Effector CD4-positive, alpha-beta T cell (primary cell): ENCODE data around the gene CERS3.
"Not testable (repeated sequence)": the region's sequence is repeated elsewhere in the genome, so short reads cannot be mapped to it uniquely, and the experiment has no call there.

Source experiments
- DNase-seq: peaks from one replicate; pipeline ENCODE4 v3.0.0-alpha.2; 2020

Gene CERS3

DNA sequence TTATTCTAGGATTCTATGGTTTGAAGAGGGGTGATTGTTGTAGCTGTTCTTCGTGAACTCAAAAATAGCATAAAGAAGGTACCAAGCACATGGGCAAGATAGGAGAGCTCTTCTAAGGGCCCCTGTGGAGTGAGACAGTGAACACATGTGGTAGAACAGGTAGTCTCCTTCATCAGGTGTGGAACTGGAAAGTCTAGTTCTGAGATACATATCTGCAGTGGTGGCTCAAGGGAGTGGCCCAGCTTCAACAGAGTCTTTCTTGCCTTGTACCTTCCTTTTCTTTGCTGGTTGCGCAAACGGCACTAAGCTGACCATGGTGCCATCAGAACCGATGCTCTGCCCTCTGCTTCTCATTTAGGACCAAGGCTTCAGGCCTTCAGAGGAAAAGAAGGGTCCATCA, 65.2 kb downstream of the CERS3 start:
- no peak for DNase-seq

DNA sequence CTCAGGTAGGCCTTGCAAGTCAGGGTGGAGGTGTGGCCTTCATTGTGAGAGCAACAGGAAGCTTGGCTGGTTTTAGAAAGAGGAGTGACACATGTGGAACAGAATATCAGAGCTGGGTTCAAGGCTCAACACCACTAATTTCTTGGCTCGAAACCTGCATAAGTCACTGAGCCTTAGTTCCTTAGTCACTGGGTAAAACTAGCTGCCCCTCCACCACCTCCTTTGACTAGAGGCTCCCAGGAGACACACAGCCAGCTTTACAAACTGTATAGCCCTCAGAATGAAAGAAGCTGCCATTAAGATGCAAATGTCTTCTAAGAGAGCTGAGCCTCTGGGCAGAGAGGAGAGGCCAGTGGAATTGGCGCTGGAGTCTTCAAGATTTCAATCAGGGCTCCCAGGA, 67.7 kb downstream of the CERS3 start:
- DNase-seq, result no peak

- no peak for DNase-seq
These were observed 71.5 kb downstream of the CERS3 start for GRCh38 chr15:100457201-100457600.

DNA sequence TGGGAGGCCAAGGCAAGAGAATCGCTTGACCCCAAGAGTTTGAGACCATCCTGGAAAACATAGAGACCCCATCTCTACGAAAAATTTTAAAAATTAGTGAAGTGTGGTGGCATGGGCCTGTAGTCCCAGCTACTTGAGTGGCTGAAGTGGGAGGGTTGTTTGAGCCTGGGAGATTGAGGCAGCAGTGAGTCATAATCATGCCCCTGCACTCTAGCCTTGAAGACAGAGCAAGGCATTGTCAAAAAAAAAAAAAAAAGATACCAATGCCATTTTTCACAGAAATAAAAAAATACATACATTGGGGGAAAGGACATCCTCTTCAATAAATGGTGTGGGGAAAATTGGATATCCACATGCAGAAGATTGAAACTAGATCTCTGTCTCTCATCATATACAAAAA, 74.6 kb downstream of the CERS3 start:
- DNase-seq, result no peak

DNA sequence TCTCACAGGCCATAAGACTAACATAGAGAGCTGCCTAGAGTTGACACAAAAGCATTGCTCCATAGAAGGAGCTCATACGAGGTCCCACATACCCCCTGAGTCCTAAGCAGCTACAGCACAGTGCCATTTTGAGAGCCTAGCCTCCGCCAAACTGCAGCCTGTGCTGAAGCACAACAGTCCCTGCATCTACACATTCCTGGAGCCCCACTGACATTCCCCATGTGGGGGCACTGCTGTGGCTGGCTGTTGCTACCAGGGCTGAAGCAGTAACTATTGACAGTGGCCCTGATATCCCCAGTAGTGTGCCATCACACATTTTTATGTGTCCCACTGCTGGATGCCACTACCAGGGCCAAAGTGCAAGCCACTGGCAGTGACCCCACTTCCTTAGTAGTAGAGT, 80.3 kb downstream of the CERS3 start:
- no peak for DNase-seq

DNA sequence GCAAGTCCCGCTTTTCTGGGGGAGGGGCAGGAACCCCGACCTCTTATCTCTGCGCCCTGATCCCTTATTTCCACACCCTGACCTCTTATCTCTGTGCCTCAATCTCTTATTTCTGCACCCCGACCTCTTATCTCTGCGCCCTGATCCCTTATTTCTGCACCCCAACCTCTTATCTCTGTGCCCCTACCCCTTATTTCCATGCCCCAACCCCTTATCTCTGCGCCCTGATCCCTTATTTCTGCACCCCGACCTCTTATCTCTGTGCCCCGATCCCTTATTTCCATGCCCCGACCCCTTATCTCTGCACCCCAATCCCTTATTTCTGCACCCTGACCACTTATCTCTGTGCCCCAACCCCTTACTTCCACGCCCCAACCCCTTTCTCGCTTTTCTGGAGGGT, 87.7 kb downstream of the CERS3 start:
- DNase-seq, result not testable (repeated sequence)

DNA sequence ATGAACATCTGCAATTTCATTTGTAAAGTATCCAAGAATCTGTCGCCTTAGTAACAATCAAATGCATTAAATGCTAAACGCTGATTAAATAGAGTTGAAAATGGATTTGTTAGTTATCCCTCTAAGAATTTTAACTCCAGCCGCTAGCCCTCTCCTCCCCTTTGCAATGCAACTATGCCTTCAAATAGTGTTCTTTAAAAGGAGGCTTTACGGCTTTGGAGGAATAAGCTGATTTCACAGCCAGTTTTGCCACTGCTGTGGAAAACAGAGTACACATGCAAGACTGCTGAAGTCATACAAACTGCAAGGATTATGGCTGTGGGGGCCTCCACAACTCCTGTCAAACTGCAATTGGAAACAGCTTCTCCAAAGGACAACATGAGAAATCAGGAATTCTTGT, 89.2 kb downstream of the CERS3 start:
- no peak for DNase-seq

DNA sequence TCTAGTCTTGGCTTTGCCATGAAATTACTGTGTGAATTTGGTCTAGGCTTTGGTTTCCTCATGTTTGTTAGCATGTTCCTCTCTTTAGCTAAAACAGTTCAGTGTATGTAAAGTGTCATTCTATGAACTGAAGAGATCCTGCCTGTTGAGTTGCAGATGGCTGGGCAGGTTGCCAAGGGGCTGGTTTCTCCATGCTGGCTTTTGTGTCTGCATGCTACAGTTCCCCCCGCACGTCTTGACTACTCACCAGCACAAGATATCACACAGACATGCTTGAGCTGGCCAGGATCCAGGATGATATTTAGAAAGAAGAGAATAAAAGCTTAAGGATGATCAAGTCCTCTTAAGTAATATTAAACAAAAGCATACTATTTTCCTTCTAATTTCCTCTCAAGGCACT, 90.2 kb downstream of the CERS3 start:
- no peak for DNase-seq

DNA sequence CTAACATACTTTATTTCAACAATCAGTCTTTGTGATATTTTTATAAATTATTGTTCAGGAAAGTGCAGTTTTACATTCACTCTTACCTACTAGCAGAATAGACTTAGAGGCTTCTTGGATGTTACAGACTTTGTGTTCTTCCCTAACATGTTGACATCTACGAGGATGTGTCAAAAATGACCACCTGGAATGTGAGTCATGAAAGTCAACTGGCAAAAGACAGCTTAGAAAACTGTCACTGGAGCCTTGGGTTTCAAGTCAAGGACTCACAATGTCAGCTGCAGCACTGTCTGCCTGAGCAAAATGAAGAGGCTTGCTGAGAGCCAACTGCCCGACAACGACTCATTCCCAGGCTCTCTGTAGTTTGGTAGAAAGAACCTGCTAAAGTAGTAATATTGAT, 91.5 kb downstream of the CERS3 start:
- no peak for DNase-seq

- no peak for DNase-seq
These were observed 94.2 kb downstream of the CERS3 start for GRCh38 chr15:100434561-100434960.

- DNase-seq, result no peak
These were observed 94.7 kb downstream of the CERS3 start for GRCh38 chr15:100434038-100434437.

- DNase-seq, result no peak
These were observed 95.4 kb downstream of the CERS3 start for GRCh38 chr15:100433304-100433703.

GRCh38 chr15:100430411-100430810, 98.3 kb downstream of the CERS3 start:
- no peak for DNase-seq

- no peak for DNase-seq
These were observed 99.5 kb downstream of the CERS3 start for GRCh38 chr15:100429116-100429728.

DNA sequence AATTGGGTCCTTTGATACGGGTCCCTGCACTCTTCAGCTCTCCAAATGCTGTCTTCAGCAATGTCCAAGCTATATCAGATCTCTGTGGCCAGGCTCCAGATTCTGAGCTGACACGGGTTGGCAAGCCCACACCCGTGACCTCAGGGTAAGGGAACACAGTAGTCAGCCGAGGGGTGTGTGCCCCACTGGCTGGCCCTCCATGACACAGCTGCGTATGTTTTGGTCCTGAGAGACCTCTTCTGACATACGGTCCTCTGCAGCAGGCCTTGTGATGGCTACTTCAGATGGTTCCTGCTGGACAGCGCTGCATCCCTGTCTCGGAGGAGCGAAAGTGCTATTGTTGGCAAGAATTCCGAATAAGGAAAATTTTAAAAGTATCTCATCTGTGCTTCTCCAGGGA, 101.8 kb downstream of the CERS3 start:
- DNase-seq, result no peak

DNA sequence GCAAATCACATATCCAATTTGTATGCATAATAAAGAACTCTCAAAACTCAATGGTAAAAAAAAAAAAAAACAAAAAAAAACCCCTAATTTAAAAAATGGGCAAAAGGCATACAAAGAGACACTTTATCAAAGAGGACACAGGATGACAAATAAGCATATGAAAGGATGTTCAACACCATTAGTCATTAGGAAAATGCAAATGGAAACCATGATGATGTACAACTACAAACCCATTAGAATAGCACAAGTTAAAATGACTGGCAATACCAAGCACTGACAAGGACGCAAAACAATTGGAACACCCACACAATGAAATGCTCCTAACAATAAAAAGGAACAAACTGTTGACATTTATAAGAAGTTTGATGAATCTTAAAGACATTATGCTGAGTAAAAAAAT, 123.6 kb downstream of the CERS3 start:
- DNase-seq, result no peak

- no peak for DNase-seq
These were observed 127.8 kb downstream of the CERS3 start for GRCh38 chr15:100400996-100401395.

GRCh38 chr15:100394736-100395440, 133.9 kb downstream of the CERS3 start:
- no peak for DNase-seq

- DNase-seq, result no peak
These were observed 135.7 kb downstream of the CERS3 start for GRCh38 chr15:100393008-100393407.

DNA sequence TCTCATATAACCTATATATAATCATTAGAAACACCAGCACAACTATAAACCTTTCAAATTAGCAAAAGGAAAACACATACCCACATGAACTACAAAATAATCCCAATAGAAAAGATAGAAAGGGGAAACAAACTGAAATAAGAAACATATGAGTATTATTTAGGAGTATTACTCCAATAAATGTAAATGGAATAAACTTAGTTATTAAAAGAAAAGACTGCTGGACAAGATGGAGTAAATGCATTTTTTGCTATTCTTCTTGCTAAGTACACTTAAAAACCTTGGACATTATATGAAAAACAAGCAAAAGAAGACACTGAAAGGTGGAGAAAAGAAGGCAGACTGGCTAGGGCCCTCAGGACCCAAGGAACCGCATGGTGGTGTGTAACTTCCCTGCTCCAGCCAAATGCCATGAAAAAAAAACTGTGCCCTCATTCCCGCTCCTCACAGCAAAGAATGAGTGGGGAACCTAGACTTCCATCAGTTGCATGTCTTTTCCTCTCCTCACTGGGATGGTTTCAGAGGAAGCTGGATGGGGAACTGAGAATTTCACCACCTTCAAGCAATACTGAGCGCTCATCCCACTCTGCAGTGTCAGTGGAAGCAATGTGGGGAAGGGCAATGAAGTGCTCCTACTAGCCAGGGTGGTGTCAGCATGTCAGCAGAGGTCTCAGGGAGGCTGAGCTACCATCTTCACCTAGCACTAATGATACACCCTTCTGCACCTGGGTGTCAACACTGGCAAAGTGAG, 143.3 kb downstream of the CERS3 start:
- no peak for DNase-seq

DNA sequence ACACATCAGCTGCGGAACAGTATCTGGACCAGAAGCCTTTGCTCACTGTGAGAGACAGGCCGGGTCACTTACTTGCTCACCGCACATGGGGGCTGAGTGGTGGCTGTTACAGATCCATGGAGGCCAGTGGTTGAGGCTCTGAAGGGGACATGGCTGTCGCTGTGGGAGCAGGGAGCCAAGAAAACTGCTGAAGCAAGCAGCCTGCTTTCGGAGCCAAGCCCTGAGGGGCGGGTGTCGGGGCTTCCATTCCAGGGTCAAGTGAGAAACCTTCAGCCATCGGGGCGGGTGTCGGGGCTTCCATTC, 144.7 kb downstream of the CERS3 start:
- DNase-seq, result no peak

DNA sequence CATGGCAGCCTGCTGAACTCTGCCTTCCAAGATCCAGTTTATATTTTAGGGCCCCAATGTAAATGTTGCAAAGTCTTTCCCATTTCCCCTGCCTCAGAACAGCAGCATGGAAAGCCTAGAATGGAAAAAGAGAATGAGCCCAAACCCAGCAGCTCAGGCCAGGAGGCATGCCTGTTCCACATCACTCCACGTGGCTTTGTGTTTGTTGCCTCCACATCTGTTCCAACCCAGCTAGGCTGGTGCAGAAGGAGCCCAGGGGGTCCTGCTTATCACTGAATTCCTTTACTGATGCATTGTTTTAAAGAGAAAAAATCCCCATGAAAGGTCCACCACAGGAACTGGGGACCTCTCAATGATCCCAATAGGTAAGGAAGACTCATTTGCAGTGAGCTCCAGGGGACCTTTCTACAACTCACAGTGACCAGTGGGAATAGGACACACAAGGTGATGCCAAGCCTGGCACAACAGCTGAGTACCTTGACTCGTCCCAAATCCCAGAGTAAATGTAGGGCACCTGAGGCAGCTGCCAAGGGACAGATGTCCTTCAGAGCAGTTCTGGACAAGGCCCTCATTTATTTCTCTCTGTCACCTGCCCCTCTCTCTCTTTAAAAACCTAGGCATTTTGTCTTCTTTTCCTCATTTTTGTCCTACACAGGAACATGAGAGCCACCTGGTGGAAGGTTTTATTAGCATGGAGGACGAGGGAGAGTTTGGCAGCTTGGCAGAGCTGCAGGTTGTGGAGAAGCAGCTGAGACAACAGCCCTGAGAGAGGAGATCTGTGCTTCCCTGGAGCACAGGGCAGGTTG, 145.2 kb downstream of the CERS3 start:
- no peak for DNase-seq

DNA sequence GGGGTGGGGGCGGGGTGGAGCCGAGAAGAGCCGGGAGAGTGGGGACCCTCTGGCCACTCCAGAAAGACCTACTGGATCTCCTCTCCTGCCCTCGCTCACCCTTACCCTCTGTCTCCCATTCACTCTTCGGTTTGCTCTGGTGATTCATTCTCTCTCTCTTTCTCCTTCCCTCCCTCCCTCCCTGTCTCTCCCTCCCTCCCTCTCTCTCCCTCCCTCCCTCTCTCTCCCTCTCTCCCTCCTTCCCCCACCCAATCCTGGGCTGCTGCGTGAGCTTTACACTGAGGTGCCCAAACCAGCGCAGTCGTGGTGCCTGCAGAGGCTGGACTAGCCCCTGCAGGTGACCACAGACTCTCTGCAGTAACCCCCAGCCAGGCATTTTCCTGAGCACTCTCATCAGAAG, 154.8 kb downstream of the CERS3 start:
- DNase-seq, result no peak
